GM12878 (cell line): ENCODE results near the gene FRMD3. TPM values are rescaled to one million over a fixed set of nuclear protein-coding genes. Genes with fewer than 3 reads are reported as not detected.

Experiments
- ATAC-seq: fragments of 200-7000 bp; cut with Tn5 transposase; 3 replicates; pipeline ENCODE4 v1.9.1; 2020; ENCODE audit warnings: mild to moderate bottlenecking, moderate library complexity
- BruUV-seq: library from RNA; stranded (reverse); fragments of 400-500 nt; replicated peaks from 2 replicates; lab custom pipeline; 2021; lab: Mats Ljungman, UMichigan
- CTCF ChIA-PET: fragments of 300-600 bp; sonication (Branson Sonifier 250); formaldehyde crosslinking; extraction: SDS; loops from one replicate; lab custom pipeline; 2021; ENCODE audit warnings: inconsistent platforms; lab: Yijun Ruan, JAX
- POLR2A ChIA-PET: fragments of 350-600 bp; formaldehyde crosslinking; extraction: SDS; loops from one replicate; lab custom pipeline; 2021; ENCODE audit warnings: inconsistent platforms; lab: Charles Lee
- RAD21 ChIA-PET: fragments of 300-600 bp; sonication (Branson Sonifier 250); formaldehyde crosslinking; loops from one replicate; lab custom pipeline; 2023; ENCODE audit warnings: antibody characterized with exemption; ENCODE audit not compliant: unreplicated experiment; lab: Charles Lee
- SMC1A ChIA-PET: fragments of 300-600 bp; sonication (Branson Sonifier 250); formaldehyde crosslinking; loops from one replicate; lab custom pipeline; 2023; ENCODE audit not compliant: unreplicated experiment, uncharacterized antibody; lab: Charles Lee
- DNase-seq: peaks from one replicate; pipeline ENCODE4 v3.0.0-alpha.2; 2011; ENCODE audit warnings: low read depth, low spot score
- FAIRE-seq: peaks from 3 replicates; lab custom pipeline; 2011; peaks lifted over from hg19 to GRCh38; lab: Jason Lieb, UNC
- H2AFZ ChIP-seq: 2 replicates; pipeline ENCODE4 v1.6.0; 2011; ENCODE audit warnings: low read depth, low read length, control low read depth; ENCODE audit not compliant: control insufficient read depth
- H3K27ac ChIP-seq: 2 replicates; pipeline ENCODE4 v1.5.1; 2011; ENCODE audit warnings: control low read depth; ENCODE audit not compliant: control insufficient read depth, insufficient read depth
- H3K27me3 ChIP-seq, 2 experiments: replicated peaks in 1 of 2; 2 replicates each; pipeline versions ENCODE4 v1.6.0 to v1.6.1; 2011; ENCODE audit warnings: low read length in 1 of 2; ENCODE audit not compliant: control insufficient read depth in 2 of 2, insufficient read depth in 2 of 2
- H3K36me3 ChIP-seq, 2 experiments: 2 replicates each; pipeline ENCODE4 v1.5.1; 2011; ENCODE audit warnings: low read length in 1 of 2; ENCODE audit not compliant: control insufficient read depth in 2 of 2, insufficient read depth in 2 of 2
- H3K4me1 ChIP-seq: 2 replicates; pipeline ENCODE4 v1.6.1; 2011; ENCODE audit warnings: mild to moderate bottlenecking, low read length, moderate library complexity, mixed read lengths; ENCODE audit not compliant: control insufficient read depth, insufficient read depth
- H3K4me2 ChIP-seq: 2 replicates; pipeline ENCODE4 v1.6.0; 2011; ENCODE audit warnings: control low read depth; ENCODE audit not compliant: control insufficient read depth, insufficient read depth
- H3K4me3 ChIP-seq: fragments of 200-600 bp; sonication (generic); 2 replicates; pipeline ENCODE4 v1.5.1; 2016
- H3K79me2 ChIP-seq: 2 replicates; pipeline ENCODE4 v1.6.0; 2011; ENCODE audit warnings: low read length; ENCODE audit not compliant: control insufficient read depth, insufficient read depth
- H3K9ac ChIP-seq: 2 replicates; pipeline ENCODE4 v1.8.0; 2011; ENCODE audit warnings: low read length, control low read depth, mixed read lengths; ENCODE audit not compliant: control insufficient read depth, insufficient read depth
- H3K9me3 ChIP-seq: replicated peaks from 3 replicates; pipeline ENCODE4 v1.5.1; 2011; ENCODE audit warnings: mild to moderate bottlenecking, low read length; ENCODE audit not compliant: control insufficient read depth, insufficient read depth
- H4K20me1 ChIP-seq: 2 replicates; pipeline ENCODE4 v1.6.0; 2011; ENCODE audit not compliant: control insufficient read depth, insufficient read depth
- BHLHE40 ChIP-seq, 2 experiments: fragments of 450-650 bp in 1 of 2; IDR thresholded peaks; 2 replicates each; pipeline ENCODE4 v1.6.1; 2011 to 2017; ENCODE audit warnings: low read depth in 2 of 2, borderline replicate concordance in 1 of 2, improper control_type of control experiment in 1 of 2, low read length in 1 of 2, mild to moderate bottlenecking in 1 of 2
- EED ChIP-seq: sonication (generic); IDR thresholded peaks from 2 replicates; pipeline ENCODE4 v1.6.1; 2016; ENCODE audit warnings: antibody characterized with exemption, low read depth
- MTA2 ChIP-seq: fragments of 450-650 bp; IDR thresholded peaks from 2 replicates; pipeline ENCODE4 v1.6.1; 2016; ENCODE audit warnings: low read depth, mild to moderate bottlenecking, moderate library complexity
- POU2F2 ChIP-seq: IDR thresholded peaks from 3 replicates; pipeline ENCODE4 v1.6.1; 2011; ENCODE audit warnings: low read depth, mild to moderate bottlenecking, low read length, borderline replicate concordance
- SRF ChIP-seq, 2 experiments: IDR thresholded peaks; 2 replicates each; pipeline ENCODE4 v1.6.1; 2011; ENCODE audit warnings: low read depth in 2 of 2, low read length in 2 of 2, mild to moderate bottlenecking in 1 of 2, moderate library complexity in 1 of 2
- whole genome bisulfite sequencing: methylation state at CpG from one replicate; pipeline ENCODE4 v1.1.6; 2016; ENCODE audit warnings: low lambda C conversion rate; ENCODE audit not compliant: insufficient replicate concordance, insufficient coverage; ENCODE audit errors: missing lambda C conversion rate; 5-methylcytosine and 5-hydroxymethylcytosine counted together
- in situ Hi-C: fragments of 300-500 bp; cut with MboI; formaldehyde crosslinking; loops from 9 replicates; pipeline ENCODE4 v1.14.3; 2018; ENCODE audit warnings: mixed read lengths
- intact Hi-C: fragments of 100-400 bp; cut with micrococcal nuclease; formaldehyde crosslinking; loops from one replicate; pipeline ENCODE4 v1.14.2; 2022; ENCODE audit not compliant: unreplicated experiment
- polyA plus RNA-seq, 11 experiments: library from polyadenylated mRNA; depleted of rRNA in 4 of 11; unstranded in 6 of 11; stranded (reverse) in 5 of 11; fragments of >200 nt; fragmentation: Nextera tagmentation in 4 of 11; fragmentation: Illumina TruSeq in 1 of 11; extraction: Ambion mirVana in 4 of 11; extraction: Trizol in 1 of 11; gene quantifications; 1 replicate in 1 of 11; 2 replicates in 10 of 11; pipeline versions ENCODE4 v1.2.1 to v1.2.3, GENCODE V29; 2011 to 2016; ENCODE audit warnings: inconsistent platforms in 2 of 11, missing spikeins in 2 of 11, low read depth in 1 of 11
- total RNA-seq, 4 experiments: library from RNA; depleted of rRNA in 3 of 4; stranded (reverse); fragments of >200 nt in 3 of 4; fragmentation: Illumina TruSeq in 1 of 4; extraction: Trizol in 1 of 4; gene quantifications; 2 replicates each; pipeline versions ENCODE4 v1.2.1 to v1.2.3, GENCODE V29; 2013 to 2021

FRMD3 gene
- total and polyA plus RNA-seq, 10 of the 15 experiments (the other 5 are each of a cell fraction or from before 2014, with no cell fraction given) = 0.04 to 0.68 (median 0.21) TPM; not detected in 1

DNA sequence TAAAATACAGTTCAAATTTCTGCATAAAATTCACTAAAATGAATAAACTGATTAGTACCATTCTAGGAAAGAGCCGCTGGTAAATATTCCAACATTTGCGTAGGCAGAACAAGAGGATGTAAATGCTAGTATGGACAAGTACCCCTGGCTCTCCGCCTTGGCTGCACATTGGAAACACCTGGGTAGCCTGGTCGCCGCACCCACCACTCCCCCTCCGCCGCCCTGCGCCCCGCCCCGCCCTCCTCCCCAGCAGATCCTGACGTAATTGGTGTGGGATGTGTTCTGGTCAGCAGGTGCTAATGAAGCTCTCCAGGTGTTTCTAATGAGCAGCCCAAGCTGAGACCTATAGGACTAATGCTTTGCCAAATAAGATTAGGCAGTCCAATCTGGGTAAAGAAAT lies 225.7 kb downstream of the FRMD3 start:
- H2AFZ ChIP-seq = no peak overlapping the region
- no TSS peak for BruUV-seq
- in situ Hi-C loops = no loop called here

DNA sequence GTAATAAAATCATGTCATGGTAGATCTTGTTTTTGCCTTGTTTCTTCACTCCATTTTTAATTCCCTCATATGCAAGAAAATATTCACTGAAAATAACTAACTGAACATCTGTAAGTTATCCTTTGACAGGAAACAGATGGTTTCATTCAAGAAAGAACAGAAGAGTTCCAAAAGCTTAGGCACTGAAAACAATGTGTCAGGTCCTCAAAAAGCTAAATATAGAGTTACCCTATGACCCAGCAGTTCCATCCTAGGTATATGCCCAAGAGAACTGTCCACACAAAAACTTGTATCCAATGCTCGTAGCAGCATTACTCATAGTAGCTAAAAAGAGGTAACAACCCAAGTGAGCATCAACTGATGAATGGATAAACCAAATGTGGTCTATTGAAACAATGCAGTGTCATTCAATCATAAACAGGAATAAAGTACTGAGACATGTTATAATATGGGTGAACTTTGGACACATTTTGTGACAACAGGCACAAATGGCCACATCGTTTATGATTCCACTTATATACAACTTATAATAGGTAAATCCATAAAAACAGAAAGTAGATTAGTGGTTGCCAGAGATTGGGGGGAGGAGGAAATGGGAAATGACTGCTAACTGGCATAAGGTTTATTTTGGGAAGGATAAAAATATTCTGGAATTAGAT lies 231.0 kb downstream of the FRMD3 start:
- H3K36me3 ChIP-seq = no peaks in the 10 kb centered on the region
- no peaks in the 10 kb centered on the region for H3K4me1 ChIP-seq
- H3K27me3 ChIP-seq = no peaks in the 10 kb centered on the region
- TF ChIP-seq EED = no peak
- no peak for DNase-seq
- no peak for ATAC-seq
- ChIA-PET RAD21 (no interaction called here), POLR2A (no interaction called here), CTCF (no interaction called here), SMC1A (no interaction called here)
- H4K20me1 ChIP-seq = no peaks in the 10 kb centered on the region
- H3K9ac ChIP-seq = no peak overlapping the region
- no peak overlapping the region for H3K4me2 ChIP-seq
- FAIRE-seq = no peak
- no peak overlapping the region for H3K27ac ChIP-seq
- H3K4me3 ChIP-seq = no peak overlapping the region
- H3K9me3 ChIP-seq = no peaks in the 10 kb centered on the region
- BruUV-seq = no TSS peak
- no peaks in the 10 kb centered on the region for H3K79me2 ChIP-seq
- WGBS = 0% methylated on average over 2 of the region's 2 CpGs
- in situ Hi-C loops = no loop called here
- no peak overlapping the region for H2AFZ ChIP-seq
- intact Hi-C loops = no loop called here

More for the DNA sequence above, 225.7 kb downstream of the FRMD3 start:
- ChIA-PET POLR2A (no interaction called here), SMC1A (no interaction called here)
- no peak for DNase-seq
- no peak for ATAC-seq
- Histone ChIP-seq H3K9me3 (no peaks in the 10 kb centered on the region), H4K20me1 (no peaks in the 10 kb centered on the region), H3K4me3 (no peak overlapping the region), H3K27ac (no peak overlapping the region)
- 42% methylated on average over 10 of the region's 11 CpGs for WGBS
- TF ChIP-seq BHLHE40 (IDR thresholded peaks at IDR 0.05; ENCODE audit: borderline replicate concordance in 1 of 2, low read depth in 2 of 2, low read length in 1 of 2) (no peak), MTA2 (no peak), SRF (IDR thresholded peaks at IDR 0.05; ENCODE audit: low read depth in 2 of 2, low read length in 2 of 2) (no peak), POU2F2 (no peak)
- TF ChIP-seq, all 136 proteins: peak for 0
- no peaks in the 10 kb centered on the region for H3K27me3 ChIP-seq
- H3K79me2 ChIP-seq = no peaks in the 10 kb centered on the region
- H3K36me3 ChIP-seq = no peaks in the 10 kb centered on the region
- no peak overlapping the region for H3K9ac ChIP-seq
- no peak for FAIRE-seq
- no peak overlapping the region for H3K4me2 ChIP-seq
- ChIA-PET CTCF (no interaction called here), RAD21 (no interaction called here)
- intact Hi-C loops = no loop called here
- H3K4me1 ChIP-seq = no peaks in the 10 kb centered on the region
